Colon (tissue), 2 donors: ENCODE results near the gene ANKRD34B.

Source experiments
- FAIRE-seq: peaks from 2 replicates; lab custom pipeline; 2012; peaks lifted over from hg19 to GRCh38; lab: Jason Lieb, UNC
- donor health status: control.
- donor health status: control.

The ANKRD34B gene

DNA sequence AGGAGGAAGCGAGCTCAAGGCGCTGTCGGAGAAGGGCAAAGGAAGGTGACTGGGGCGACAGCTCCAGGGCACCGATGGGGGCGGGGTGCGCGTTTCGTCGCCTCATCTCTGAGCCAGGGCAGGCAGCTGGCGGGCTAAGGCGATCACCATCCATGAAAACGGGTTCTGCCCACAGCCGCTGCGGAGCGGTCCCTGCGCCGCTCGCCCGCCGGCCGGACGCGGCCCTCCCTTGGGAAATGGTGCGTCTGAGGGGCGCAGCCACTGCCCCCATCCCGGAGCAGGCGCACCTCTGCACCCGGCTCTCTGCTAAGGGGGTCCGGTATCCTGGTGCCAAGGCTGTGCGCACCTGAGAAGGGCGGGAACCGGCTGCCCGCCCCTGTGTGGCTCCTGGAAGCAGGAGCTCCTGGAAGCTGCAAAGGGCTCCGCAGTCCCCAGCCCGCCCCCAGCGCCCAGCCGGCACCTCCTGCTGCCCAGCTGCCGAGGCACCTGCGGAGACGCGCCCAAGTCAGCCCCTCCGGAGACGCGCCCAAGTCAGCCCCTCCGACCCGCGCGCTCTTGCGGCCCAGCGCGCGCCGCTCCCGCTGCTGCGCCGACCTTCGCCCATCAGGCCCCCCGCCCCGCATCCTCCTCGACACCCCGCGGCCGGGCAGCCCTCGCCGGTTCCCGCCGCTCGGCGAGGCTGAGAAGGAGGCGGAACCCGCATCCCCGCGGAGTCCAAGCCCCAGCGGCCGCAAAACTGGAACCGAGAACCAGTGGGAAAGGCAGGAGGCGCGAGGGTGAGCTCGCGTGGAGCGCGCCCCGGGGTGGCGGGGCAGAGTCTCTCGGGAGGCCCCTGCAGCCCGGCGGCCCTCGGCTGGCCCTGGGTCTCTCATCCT is 757 bp downstream of the ANKRD34B start:
- FAIRE-seq, result no peak

DNA sequence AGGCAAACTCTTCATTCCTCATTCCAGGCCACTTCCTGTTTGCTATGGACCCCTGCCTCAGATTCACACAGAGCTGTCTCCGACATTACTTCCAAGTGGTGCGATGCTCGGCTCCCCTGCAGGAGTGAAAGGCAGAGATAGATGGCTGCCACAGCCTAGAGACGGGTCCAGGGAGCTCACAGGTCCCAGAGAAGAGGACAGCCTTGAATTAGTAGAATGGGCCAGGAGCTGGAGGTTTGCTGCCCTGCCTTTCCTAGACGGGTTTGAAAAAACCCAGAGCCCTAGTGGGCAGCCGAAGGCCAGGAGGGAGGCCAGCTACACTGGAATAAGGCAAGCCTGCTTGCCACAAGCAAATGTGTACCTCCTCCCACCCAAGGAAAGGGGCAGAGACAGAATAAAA is 1.8 kb downstream of the ANKRD34B start:
- no peak for FAIRE-seq

DNA sequence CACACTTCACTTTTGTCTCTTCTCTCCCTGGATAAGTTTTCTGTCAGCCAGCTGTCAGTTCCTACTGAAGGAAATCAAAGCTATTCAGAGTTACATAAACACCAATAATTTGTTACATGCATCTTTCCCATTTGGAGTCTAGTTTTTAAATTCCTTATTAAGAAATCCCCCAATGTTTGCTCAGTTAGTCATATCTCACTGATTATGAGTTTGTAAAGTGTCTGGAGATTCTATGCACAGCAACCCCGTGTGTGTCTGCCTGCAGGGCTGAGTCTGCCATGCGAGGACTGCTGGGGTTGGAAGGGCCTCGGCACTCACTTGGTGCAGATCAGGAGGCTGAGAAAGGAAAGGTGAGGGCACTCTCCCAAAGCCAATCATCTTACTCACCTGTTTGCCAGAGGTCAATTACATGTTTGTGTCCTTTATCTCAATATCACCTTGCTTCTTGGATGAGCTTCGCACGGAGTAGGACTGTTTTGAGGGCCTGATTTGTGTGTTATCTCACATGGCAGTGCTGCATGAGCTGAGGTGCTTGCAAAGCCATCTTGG is 3.3 kb downstream of the ANKRD34B start:
- no peak for FAIRE-seq

DNA sequence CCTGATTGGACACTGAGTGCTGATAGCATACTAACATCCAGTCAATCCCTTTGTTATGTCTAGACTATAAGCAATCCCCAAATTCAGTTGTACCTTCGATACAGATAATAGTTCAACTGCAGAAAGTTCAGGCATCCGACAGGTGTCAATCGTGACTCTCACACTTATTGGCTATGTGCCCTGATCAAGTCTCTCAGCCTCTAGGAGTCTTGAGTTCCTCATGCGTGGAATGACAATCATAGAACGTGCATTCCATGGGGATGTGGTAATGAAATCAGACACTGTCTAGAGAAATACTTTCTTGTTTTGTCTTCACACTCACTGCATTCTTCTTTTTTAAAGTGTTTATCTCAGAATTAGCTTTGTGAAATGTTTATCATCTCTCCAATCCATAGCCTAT is 4.8 kb downstream of the ANKRD34B start:
- no peak for FAIRE-seq

DNA sequence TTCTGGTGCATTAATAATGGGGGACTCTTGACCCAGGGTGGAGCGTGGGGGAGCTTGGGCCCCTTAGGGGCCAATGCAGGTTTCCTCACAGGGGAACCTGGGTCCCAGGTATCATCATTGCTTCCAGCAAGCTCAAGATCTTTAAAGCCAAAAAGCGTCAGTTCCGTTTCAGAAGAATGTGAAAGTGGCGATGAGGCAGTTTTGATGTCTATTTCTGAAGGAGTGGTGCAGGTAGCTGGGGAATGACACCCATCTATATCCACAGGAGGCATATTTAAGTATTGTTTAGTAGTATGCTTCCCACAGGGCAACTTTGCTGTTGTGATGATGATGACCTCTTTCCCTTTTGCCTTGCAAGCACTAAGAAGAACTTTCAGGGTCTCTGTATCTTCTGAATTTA is 10.8 kb downstream of the ANKRD34B start:
- FAIRE-seq, result no peak

DNA sequence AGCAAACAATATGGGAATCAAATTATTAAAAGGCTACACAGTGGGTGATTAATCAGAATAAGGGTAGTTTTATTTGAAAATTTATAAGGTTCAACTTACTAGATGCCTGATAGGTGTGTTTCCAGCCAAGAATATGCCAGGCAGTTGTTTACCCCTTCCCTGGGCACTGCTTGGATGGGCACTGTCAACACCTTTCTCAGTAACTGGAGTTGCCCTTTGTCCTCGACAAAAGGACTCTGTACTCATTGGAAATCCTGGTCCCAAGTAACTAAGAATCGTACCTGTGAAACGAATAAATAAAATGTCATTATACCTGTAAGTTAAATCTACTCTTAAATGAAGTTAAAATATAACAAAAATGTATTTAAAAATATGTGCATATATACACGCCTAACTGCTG is 15.0 kb downstream of the ANKRD34B start:
- FAIRE-seq, result no peak

DNA sequence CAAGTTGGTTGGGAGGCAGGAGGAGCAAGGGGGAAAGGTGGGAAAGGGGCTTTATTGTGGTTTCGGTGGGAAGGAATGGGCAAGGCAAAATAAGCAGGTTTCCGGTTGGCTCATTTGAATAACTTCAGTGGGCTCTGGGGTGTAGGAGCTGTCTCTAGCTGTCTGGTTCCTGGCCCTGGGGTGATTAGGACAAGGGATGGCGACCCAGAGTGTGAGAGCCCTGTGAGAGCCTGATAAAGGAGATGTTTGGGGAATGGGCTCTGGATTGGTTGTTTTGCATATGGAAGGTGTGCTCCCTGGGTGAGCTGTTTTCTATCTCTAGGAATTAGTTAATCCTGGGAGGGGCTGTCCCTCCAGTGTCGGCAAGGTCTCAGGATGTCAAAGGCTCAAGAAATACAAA is 15.4 kb downstream of the ANKRD34B start:
- no peak for FAIRE-seq

DNA sequence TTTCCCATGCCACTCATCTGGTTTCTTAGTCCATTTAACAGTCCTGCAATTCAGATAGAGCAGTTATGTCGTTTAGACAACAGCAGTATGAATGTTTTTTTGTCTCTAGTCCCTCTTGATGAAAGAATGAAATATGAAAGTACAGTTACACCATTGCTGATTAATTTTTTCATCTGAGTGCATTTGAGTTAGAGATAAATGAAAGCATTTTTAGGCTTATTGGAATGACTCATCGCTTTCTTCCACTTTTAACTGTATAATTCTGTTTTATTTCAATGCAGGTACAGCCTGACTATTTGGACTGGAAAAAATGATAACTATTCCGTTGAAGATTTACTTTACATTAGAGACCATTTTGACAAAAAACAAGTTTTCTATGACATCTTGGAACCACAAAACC is 28.7 kb downstream of the ANKRD34B start:
- FAIRE-seq, result no peak

DNA sequence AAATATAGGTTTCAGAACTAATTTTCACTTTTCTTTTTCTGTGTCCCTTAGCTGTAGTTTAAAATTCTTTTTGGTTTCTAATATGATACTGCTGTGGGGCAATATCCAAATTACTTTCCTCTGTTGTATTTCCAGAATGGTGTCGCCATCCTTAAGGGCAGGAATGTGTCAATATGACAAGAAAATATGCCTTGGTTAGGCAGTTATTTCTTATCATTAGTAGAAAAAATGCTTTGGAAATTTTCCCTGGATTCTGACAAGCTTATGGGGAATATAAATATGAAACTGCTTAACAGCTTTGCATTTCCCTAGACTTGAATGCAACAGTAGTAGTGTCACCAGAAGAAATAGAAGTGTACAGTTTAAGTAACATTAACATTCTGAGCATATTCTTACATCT is 29.4 kb downstream of the ANKRD34B start:
- FAIRE-seq, result no peak

DNA sequence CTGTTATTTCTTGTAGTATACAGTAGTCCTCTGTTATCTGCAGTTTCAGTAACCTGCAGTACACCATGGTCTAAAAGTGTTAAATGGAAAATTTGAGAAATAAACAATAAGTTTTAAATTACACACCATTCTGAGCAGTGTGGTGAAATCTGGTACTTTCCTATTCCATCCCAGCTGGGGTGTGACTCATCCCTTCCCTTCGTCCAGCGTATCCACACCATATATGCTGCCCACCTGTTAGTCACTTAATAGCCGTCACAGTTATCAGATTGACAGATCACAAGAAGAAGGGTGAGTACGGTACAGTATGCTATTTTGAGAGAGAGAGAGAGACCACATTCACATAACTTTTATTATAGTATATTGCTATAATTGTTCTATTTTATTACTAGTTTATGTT is 53.3 kb downstream of the ANKRD34B start:
- FAIRE-seq, result no peak

DNA sequence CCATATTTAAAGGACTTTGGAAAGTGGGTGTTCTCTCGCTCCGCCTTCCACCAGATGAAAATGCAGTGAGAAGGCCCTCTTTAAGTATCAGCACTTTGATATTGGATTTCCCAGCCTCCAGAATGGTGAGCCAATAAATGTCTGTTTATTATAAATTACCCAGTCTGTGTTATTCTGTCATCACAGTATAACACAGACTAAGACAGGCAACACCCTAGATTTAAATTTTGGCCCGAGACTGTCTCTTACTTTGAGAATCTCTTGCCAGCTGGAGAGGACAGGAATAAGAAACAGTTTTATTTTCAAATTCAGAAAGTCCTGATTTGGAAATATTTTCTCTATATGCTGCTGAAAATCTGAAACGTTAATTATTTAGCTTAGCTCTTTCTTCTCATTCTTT is 60.7 kb downstream of the ANKRD34B start:
- FAIRE-seq, result no peak

DNA sequence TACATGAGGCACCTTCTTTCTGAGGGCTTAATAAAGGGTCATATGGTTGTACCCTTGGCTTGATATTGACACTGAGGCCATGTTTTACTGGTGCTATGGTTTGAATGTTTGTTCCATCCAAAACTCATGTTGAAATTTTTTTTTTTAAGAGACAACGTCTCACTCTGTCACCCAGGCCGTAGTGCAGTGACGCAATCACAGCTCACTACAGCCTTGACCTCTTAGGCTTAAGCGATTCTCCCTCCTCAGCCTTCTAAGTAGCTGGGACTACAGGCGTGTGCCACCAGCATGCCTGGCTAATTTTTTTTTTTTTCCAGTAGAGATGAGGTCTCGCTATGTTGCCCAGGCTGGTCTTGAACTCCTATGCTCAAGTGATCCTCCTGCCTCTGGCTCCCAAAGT is 61.2 kb downstream of the ANKRD34B start:
- no peak for FAIRE-seq

DNA sequence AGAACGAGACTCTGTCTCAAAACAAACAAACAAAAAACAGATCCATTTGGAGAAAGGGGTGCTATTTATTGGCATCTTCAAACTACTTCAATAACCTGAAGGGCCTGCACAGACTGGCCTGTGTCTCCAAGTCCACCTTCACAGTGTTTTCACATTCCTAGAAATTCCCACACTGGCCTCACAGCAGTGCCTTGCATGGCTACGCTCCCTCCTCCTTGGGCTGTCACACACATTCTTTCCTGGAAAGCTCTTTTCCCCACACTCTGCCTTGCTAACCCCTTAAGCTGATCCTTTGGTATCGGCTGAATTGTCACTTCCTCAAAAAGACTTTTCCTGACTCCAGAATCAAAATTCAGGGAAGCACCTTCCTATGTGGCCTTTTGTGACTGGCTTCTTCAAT is 62.4 kb downstream of the ANKRD34B start:
- FAIRE-seq, result no peak
